Esophagus squamous epithelium (tissue), 5 donors: Measurements from ENCODE around the gene USP19. TPM values are rescaled to one million over a fixed set of nuclear protein-coding genes. Genes with fewer than 3 reads are reported as not detected.

ENCODE experiments used
- DNase-seq: peaks from one replicate; lab custom pipeline; 2025; lab: John Stamatoyannopoulos, UW
- H3K27ac ChIP-seq, 4 donors: fragments of 200-600 bp; sonication (generic); one replicate each; pipeline ENCODE4 v1.5.1; 2016 to 2019; ENCODE audit warnings: mild to moderate bottlenecking in 1 of 4
- H3K27me3 ChIP-seq, 4 donors: fragments of 200-600 bp; sonication (generic); 1 replicate in 3 of 4; 2 replicates in 1 of 4; pipeline versions ENCODE4 v1.5.1 to v1.6.0; 2017 to 2021; ENCODE audit warnings: antibody characterized with exemption in 1 of 4
- H3K36me3 ChIP-seq, 3 donors: fragments of 200-600 bp; sonication (generic); one replicate each; pipeline ENCODE4 v1.5.1; 2016 to 2019
- H3K4me1 ChIP-seq, 3 donors: fragments of 200-600 bp; sonication (generic); one replicate each; pipeline ENCODE4 v1.5.1; 2017 to 2019
- H3K4me3 ChIP-seq, 4 donors: fragments of 200-600 bp; sonication (generic); 1 replicate in 3 of 4; 2 replicates in 1 of 4; pipeline ENCODE4 v1.5.1; 2016 to 2019; ENCODE audit warnings: mild to moderate bottlenecking in 2 of 4, moderate library complexity in 1 of 4
- H3K9me3 ChIP-seq, 3 donors: fragments of 200-600 bp; sonication (generic); one replicate each; pipeline ENCODE4 v1.5.1; 2016 to 2019
- POLR2A ChIP-seq, 4 donors: fragments of 450-650 bp; IDR thresholded peaks; one replicate each; pipeline ENCODE4 v1.6.1; 2017; ENCODE audit warnings: antibody characterized with exemption in 4 of 4, mild to moderate bottlenecking in 4 of 4, moderate library complexity in 3 of 4
- WGBS, 2 donors: methylation state at CpG; one replicate each; pipeline ENCODE4 v1.1.5; 2018; 5-methylcytosine and 5-hydroxymethylcytosine counted together
- intact Hi-C: fragments of 100-400 bp; cut with DNase I; formaldehyde crosslinking; loops from one replicate; pipeline ENCODE4 v1.15.0; 2022
- small RNA-seq, 4 donors: library from RNA; depleted of rRNA; stranded (forward); fragments of <200 nt; gene quantifications; one replicate each; pipeline ENCODE3, GENCODE V24; 2016
- total RNA-seq, 4 donors: library from RNA; depleted of rRNA; stranded (reverse); fragments of >200 nt; gene quantifications; one replicate each; pipeline ENCODE4 v1.1.0, GENCODE V29; 2016
- TF ChIP-seq, protein P1 (sequence below), 6 experiments: fragments of 450-650 bp in 4 of 6; fragments of 200-600 bp in 2 of 6; sonication (generic) in 2 of 6; IDR thresholded peaks; one replicate each; pipeline ENCODE4 v1.5.1; 2016 to 2019; ENCODE audit warnings: antibody characterized with exemption in 6 of 6, mild to moderate bottlenecking in 4 of 6, moderate library complexity in 4 of 6
- donor health status: DM: yes; HTN: yes; CAD: no.

The USP19 gene
- total RNA-seq, 4 donors from 2014 or later, result 37.8 to 52.3 (median 40.7) TPM

- WGBS, 2 donors, result 79 to 98% methylated on average over 4 of the region's 4 CpGs
- H3K36me3 ChIP-seq, result peaks cover 13 to 72% (median 53%) of the 10 kb centered on the region in 3 donors
- H3K4me1 ChIP-seq, result peaks cover 2 to 22% (median 8%) of the 10 kb centered on the region in 3 donors
- no peak overlapping the region for H3K27ac ChIP-seq
- no peak for TF ChIP-seq POLR2A (IDR thresholded peaks at IDR 0.05)
- TF ChIP-seq, protein P1, sequence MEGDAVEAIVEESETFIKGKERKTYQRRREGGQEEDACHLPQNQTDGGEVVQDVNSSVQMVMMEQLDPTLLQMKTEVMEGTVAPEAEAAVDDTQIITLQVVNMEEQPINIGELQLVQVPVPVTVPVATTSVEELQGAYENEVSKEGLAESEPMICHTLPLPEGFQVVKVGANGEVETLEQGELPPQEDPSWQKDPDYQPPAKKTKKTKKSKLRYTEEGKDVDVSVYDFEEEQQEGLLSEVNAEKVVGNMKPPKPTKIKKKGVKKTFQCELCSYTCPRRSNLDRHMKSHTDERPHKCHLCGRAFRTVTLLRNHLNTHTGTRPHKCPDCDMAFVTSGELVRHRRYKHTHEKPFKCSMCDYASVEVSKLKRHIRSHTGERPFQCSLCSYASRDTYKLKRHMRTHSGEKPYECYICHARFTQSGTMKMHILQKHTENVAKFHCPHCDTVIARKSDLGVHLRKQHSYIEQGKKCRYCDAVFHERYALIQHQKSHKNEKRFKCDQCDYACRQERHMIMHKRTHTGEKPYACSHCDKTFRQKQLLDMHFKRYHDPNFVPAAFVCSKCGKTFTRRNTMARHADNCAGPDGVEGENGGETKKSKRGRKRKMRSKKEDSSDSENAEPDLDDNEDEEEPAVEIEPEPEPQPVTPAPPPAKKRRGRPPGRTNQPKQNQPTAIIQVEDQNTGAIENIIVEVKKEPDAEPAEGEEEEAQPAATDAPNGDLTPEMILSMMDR (IDR thresholded peaks at IDR 0.05), result no peak
- H3K9me3 ChIP-seq, result no peaks in the 10 kb centered on the region
- no peak for DNase-seq
- no peaks in the 10 kb centered on the region for H3K27me3 ChIP-seq
- H3K4me3 ChIP-seq, result no peak overlapping the region
- intact Hi-C loops, result no loop called here
Measured at GRCh38 chr3:49076646-49077045, 44.0 kb downstream of the USP19 start.

GRCh38 chr3:49076116-49076515, 44.5 kb downstream of the USP19 start:
- Histone ChIP-seq H3K4me3 (no peak overlapping the region), H3K36me3 (peaks cover 13 to 78% (median 58%) of the 10 kb centered on the region in 3 donors), H3K9me3 (no peaks in the 10 kb centered on the region), H3K27me3 (no peaks in the 10 kb centered on the region), H3K27ac (no peak overlapping the region), H3K4me1 (peaks cover 0 to 17% (median 3%) of the 10 kb centered on the region in 3 donors)
- DNase-seq, result no peak
- WGBS, 2 donors, result 90 to 96% methylated on average over 13 of the region's 13 CpGs
- TF ChIP-seq, protein P1 (IDR thresholded peaks at IDR 0.05), result no peak
- TF ChIP-seq POLR2A (IDR thresholded peaks at IDR 0.05), result no peak
- intact Hi-C loops, result no loop called here

Small RNAs within 50 kb of the gene (small RNA-seq; reads per million reads assigned to genes)
- gene RN7SL182P, result 0 reads per million in 4 donors

Other genes with a start within 250 kb of the USP19 start
- gene SLC25A20, start 221.9 kb downstream of the USP19 start, total RNA-seq, result 10 to 100 TPM in 2 of 4 donors, 1 to 10 TPM in 2; 4.2 to 19.6 (median 11.7) TPM
- 10 to 100 TPM; 54.0 to 74.2 (median 71.3) TPM for gene ARIH2, start 202.0 kb downstream of the USP19 start, total RNA-seq
- gene P4HTM, start 130.6 kb downstream of the USP19 start, total RNA-seq, result 10 to 100 TPM in 3 of 4 donors, 1 to 10 TPM in 1; 5.7 to 28.1 (median 16.7) TPM
- 10 to 100 TPM; 27.4 to 78.0 (median 37.6) TPM for gene WDR6, start 113.4 kb downstream of the USP19 start, total RNA-seq
- 10 to 100 TPM; 34.4 to 42.4 (median 37.1) TPM for gene DALRD3, start 102.2 kb downstream of the USP19 start, total RNA-seq
- 10 to 100 TPM; 50.8 to 88.1 (median 54.1) TPM for gene NDUFAF3, start 98.7 kb downstream of the USP19 start, total RNA-seq
- 100 to 1,000 TPM; 123 to 278 (median 200) TPM for gene IMPDH2, start 91.4 kb downstream of the USP19 start, total RNA-seq
- gene QRICH1, start 26.8 kb downstream of the USP19 start, total RNA-seq, result 10 to 100 TPM; 36.8 to 85.6 (median 49.1) TPM
- gene QARS1, start 16.1 kb downstream of the USP19 start, total RNA-seq, result 100 to 1,000 TPM; 236 to 290 (median 265) TPM
- 100 to 1,000 TPM in 3 of 4 donors, 10 to 100 TPM in 1; 66.0 to 319 (median 175) TPM for gene LAMB2, start 12.2 kb upstream of the USP19 start, total RNA-seq
- 10 to 100 TPM; 17.0 to 31.1 (median 23.1) TPM for gene CCDC71, start 45.5 kb upstream of the USP19 start, total RNA-seq
- gene KLHDC8B, start 50.8 kb upstream of the USP19 start, total RNA-seq, result 10 to 100 TPM; 18.0 to 58.6 (median 46.3) TPM
- 1 to 10 TPM; 1.8 to 3.6 (median 3.0) TPM for gene C3orf62, start 156.4 kb upstream of the USP19 start, total RNA-seq
- gene USP4, start 219.2 kb upstream of the USP19 start, total RNA-seq, result 10 to 100 TPM in 3 of 4 donors, 1 to 10 TPM in 1; 8.1 to 29.6 (median 19.3) TPM
- 100 to 1,000 TPM; 126 to 400 (median 228) TPM for gene GPX1, start 237.5 kb upstream of the USP19 start, total RNA-seq